Adrenal gland (tissue), 12 donors: ENCODE measurements around the gene ADPRS. TPM values are rescaled to one million over a fixed set of nuclear protein-coding genes. Genes with fewer than 3 reads are reported as not detected.

ENCODE experiments used
- DNase-seq, 7 donors: peaks; one replicate each; pipeline ENCODE4 v3.0.0-alpha.2; 2019 to 2020
- H3K27ac ChIP-seq, 5 donors: fragments of 200-600 bp; sonication (generic) in 4 of 5; 1 replicate in 3 of 5; 2 replicates in 2 of 5; pipeline versions ENCODE4 v1.5.1 to v1.8.0; 2016 to 2020; ENCODE audit warnings: mild to moderate bottlenecking in 1 of 5
- H3K27me3 ChIP-seq: fragments of 200-600 bp; 2 replicates; pipeline ENCODE4 v1.8.0; 2021
- H3K36me3 ChIP-seq, 2 donors: fragments of 200-600 bp; replicated peaks in 1 of 2; 1 replicate in 1 of 2; 2 replicates in 1 of 2; pipeline versions ENCODE4 v1.5.1 to v1.8.0; 2018 to 2022
- H3K4me1 ChIP-seq, 2 donors: fragments of 200-600 bp; replicated peaks in 1 of 2; 1 replicate in 1 of 2; 2 replicates in 1 of 2; pipeline versions ENCODE4 v1.5.1 to v1.8.0; 2018 to 2021
- H3K4me3 ChIP-seq, 4 donors: fragments of 200-600 bp; sonication (generic) in 3 of 4; one replicate each; pipeline ENCODE4 v1.5.1; 2016 to 2018
- H3K9me3 ChIP-seq, 3 donors: fragments of 200-600 bp; sonication (generic) in 1 of 3; replicated peaks in 1 of 3; 1 replicate in 2 of 3; 2 replicates in 1 of 3; pipeline versions ENCODE4 v1.5.1 to v1.8.0; 2016 to 2021
- POLR2A ChIP-seq, 2 donors: fragments of 450-650 bp; IDR thresholded peaks; one replicate each; pipeline ENCODE4 v1.6.1; 2017; ENCODE audit warnings: antibody characterized with exemption in 2 of 2, mild to moderate bottlenecking in 2 of 2, moderate library complexity in 1 of 2
- WGBS, 4 donors: extraction: QIAGEN DNeasy Blood & Tissue Kit in 2 of 4; methylation state at CpG; one replicate each; pipeline versions ENCODE4 v1.1.5 to v1.1.7; 2013 to 2017; 5-methylcytosine and 5-hydroxymethylcytosine counted together
- intact Hi-C, 2 donors: fragments of 100-400 bp; cut with DNase I; formaldehyde crosslinking; loops; one replicate each; pipeline versions ENCODE4 v1.14.1 to v1.15.0; 2022 to 2023
- polyA plus RNA-seq, 3 donors: library from polyadenylated mRNA; stranded (reverse); fragments of 200-250 nt in 2 of 3; fragments of 350-450 nt in 1 of 3; fragmentation: Illumina TruSeq in 1 of 3; extraction: RNeasy Lipid Tissue Mini Kit (QIAGEN cat#74804) in 1 of 3; gene quantifications; one replicate each; pipeline ENCODE4 v1.2.3, GENCODE V29; 2013 to 2014
- total RNA-seq, 9 donors: library from RNA; depleted of rRNA in 4 of 9; stranded (reverse); fragments of >200 nt in 4 of 9; fragments of 120-200 nt in 1 of 9; fragmentation: NEBNext Ultra II Directional in 1 of 9; extraction: Animal tissue kit (Norgen Biotek cat#: 25700) in 1 of 9; gene quantifications; one replicate each; pipeline versions ENCODE4 v1.1.0 to v1.2.4, GENCODE V29; 2013 to 2023
- TF ChIP-seq, protein P1 (sequence below), 6 experiments: fragments of 450-650 bp in 4 of 6; fragments of 200-600 bp in 2 of 6; sonication (generic) in 1 of 6; IDR thresholded peaks; 1 replicate in 5 of 6; 2 replicates in 1 of 6; pipeline versions ENCODE4 v1.5.1 to v1.8.0; 2016 to 2021; ENCODE audit warnings: antibody characterized with exemption in 6 of 6, mild to moderate bottlenecking in 2 of 6, moderate library complexity in 1 of 6
- donor health status: healthy with polysubstance abuse.
- donor health status: Bipolar disorder and iron deficiency.
- donor health status: DM: yes; HTN: yes; CAD: no.
- donor health status: DM: no; HTN: no; CAD: no.
- donor health status: DM: no; HTN: no; CAD: no.
- donor health status: DM: yes; HTN: yes; CAD: no.

Gene ADPRS
- total and polyA plus RNA-seq, 12 donors = 40.1 to 84.5 (median 52.1) TPM

DNA sequence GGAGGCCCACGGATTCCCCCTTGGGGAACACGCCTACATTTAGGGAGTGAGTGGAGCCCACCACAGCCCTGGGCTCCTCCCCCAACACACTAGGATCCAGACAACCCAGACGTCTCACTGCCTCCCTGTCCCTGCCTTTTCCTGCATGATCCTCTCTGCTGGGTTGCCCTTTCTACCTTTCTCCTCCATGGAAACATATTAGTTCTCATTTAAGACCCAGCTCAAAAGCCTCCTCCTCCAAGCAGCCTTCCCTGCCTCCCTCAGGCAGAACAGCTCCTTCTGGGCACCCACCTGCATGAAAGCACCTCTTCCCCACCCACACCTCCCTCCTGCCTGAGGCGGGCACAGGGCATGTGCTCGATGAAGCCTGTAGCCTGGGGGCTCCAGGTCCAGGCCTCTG lies 25.7 kb downstream of the ADPRS start:
- no peaks in the 10 kb centered on the region for H3K4me1 ChIP-seq
- H3K27me3 ChIP-seq = no peaks in the 10 kb centered on the region
- H3K4me3 ChIP-seq = no peak overlapping the region
- no peak for TF ChIP-seq POLR2A (IDR thresholded peaks at IDR 0.05)
- TF ChIP-seq, protein P1, sequence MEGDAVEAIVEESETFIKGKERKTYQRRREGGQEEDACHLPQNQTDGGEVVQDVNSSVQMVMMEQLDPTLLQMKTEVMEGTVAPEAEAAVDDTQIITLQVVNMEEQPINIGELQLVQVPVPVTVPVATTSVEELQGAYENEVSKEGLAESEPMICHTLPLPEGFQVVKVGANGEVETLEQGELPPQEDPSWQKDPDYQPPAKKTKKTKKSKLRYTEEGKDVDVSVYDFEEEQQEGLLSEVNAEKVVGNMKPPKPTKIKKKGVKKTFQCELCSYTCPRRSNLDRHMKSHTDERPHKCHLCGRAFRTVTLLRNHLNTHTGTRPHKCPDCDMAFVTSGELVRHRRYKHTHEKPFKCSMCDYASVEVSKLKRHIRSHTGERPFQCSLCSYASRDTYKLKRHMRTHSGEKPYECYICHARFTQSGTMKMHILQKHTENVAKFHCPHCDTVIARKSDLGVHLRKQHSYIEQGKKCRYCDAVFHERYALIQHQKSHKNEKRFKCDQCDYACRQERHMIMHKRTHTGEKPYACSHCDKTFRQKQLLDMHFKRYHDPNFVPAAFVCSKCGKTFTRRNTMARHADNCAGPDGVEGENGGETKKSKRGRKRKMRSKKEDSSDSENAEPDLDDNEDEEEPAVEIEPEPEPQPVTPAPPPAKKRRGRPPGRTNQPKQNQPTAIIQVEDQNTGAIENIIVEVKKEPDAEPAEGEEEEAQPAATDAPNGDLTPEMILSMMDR (IDR thresholded peaks at IDR 0.05) = no peak
- no peak for DNase-seq
- WGBS, 4 donors = 63 to 77% (median 70%) methylated on average over 5 of the region's 5 CpGs
- H3K36me3 ChIP-seq = no peaks in the 10 kb centered on the region
- intact Hi-C loops = no loop called here
- peak overlapping the region in 1 of 5 donors; percentile 26 for H3K27ac ChIP-seq
- no peaks in the 10 kb centered on the region for H3K9me3 ChIP-seq

DNA sequence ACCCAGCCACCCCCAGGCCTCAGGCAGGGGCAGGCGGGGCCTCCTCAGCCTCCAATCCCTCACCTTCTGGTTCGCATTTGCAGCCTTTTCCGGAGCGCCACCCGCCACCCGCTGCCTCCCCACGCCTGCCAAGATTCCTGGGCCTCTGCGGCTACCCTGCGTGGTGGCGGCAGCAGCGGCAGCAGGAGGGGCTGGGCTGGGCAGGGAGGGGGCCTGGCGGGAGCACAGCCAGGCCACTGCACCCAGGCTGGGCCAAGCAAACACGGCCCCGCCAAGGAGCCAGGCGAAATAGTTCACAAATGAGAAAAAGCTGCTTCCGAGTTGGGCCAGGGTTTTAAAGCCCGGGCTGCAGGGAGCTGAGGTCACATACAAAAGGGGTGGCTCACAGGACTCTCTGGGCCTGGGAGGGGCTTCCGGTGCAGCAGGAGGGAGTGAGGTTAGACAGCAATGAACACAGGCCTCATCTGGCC lies 26.5 kb downstream of the ADPRS start:
- no peak for DNase-seq
- no peaks in the 10 kb centered on the region for H3K36me3 ChIP-seq
- 60 to 82% (median 75%) methylated on average over 12 to 18 of the region's 18 CpGs for WGBS, 4 donors
- H3K4me1 ChIP-seq = no peaks in the 10 kb centered on the region
- H3K27ac ChIP-seq = peak overlapping the region in 1 of 5 donors; percentile 37
- intact Hi-C loops = no loop called here
- no peaks in the 10 kb centered on the region for H3K9me3 ChIP-seq
- H3K4me3 ChIP-seq = no peak overlapping the region
- TF ChIP-seq, protein P1 (IDR thresholded peaks at IDR 0.05) = no peak
- TF ChIP-seq POLR2A (IDR thresholded peaks at IDR 0.05) = no peak
- no peaks in the 10 kb centered on the region for H3K27me3 ChIP-seq

DNA sequence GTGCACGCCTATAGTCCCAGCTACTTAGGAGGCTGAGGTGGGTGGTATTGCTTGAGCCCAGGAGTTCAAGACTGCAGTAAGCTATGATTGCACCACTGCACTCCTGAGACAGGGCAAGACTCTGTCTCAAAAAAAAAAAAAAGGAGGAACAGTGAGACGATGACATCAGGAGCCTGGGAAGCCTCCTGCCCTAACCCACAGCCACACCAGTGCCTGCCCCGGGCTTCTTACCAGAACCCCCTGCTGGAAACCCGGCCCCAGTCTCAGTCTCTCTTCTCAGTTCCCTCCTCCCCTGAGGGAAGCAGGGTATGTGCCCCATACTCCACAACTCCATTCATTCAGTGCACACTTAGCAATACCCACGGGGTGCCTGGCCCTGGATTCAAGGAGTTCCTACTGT lies 27.2 kb downstream of the ADPRS start:
- H3K9me3 ChIP-seq = no peaks in the 10 kb centered on the region
- no peak overlapping the region for H3K27ac ChIP-seq
- H3K4me1 ChIP-seq = no peaks in the 10 kb centered on the region
- intact Hi-C loops = no loop called here
- TF ChIP-seq, protein P1 (IDR thresholded peaks at IDR 0.05) = no peak
- TF ChIP-seq POLR2A (IDR thresholded peaks at IDR 0.05) = no peak
- no peaks in the 10 kb centered on the region for H3K36me3 ChIP-seq
- no peak for DNase-seq
- no peaks in the 10 kb centered on the region for H3K27me3 ChIP-seq
- WGBS, 4 donors = 61 to 76% (median 75%) methylated on average over 5 of the region's 5 CpGs
- H3K4me3 ChIP-seq = no peak overlapping the region

DNA sequence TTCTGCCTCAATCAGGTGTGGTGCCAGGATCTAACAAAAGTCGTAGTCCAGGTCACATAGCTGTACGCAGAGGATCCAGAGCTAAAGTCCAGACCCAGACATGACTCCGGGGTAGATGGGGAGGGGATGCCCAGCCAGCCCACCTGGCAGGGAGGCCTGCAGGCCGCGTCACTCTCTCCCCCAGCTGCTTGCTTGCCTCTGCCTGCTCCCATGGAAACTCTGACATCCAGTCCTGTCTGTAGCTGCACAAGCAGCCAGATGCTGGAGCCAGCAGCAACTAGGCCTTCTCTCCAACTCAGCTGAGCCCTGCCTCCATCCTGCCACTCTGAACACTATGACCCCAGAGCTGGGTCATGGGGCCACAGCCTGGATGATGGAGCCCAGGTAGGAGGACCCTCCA lies 28.2 kb downstream of the ADPRS start:
- intact Hi-C loops = no loop called here

More for the DNA sequence above, 28.2 kb downstream of the ADPRS start:
- TF ChIP-seq, protein P1 (IDR thresholded peaks at IDR 0.05) = no peak
- TF ChIP-seq POLR2A (IDR thresholded peaks at IDR 0.05) = no peak
- Histone ChIP-seq H3K27me3 (no peaks in the 10 kb centered on the region), H3K36me3 (no peaks in the 10 kb centered on the region), H3K4me3 (no peak overlapping the region), H3K4me1 (no peaks in the 10 kb centered on the region), H3K27ac (no peak overlapping the region), H3K9me3 (no peaks in the 10 kb centered on the region)
- WGBS, 4 donors = 85 to 96% (median 88%) methylated on average over 5 of the region's 5 CpGs; no CpG with 5 or more reads in 1 of the 4 donors
- no peak for DNase-seq
